IMR-90 (cell line): ENCODE data around the gene SPAG16. TPM values are rescaled to one million over a fixed set of nuclear protein-coding genes. Genes with fewer than 3 reads are reported as not detected.

Source experiments
- ATAC-seq: fragments of 200-7000 bp; cut with Tn5 transposase; 2 replicates; pipeline ENCODE4 v1.9.1; 2020; ENCODE audit warnings: low read depth, mild to moderate bottlenecking, moderate library complexity
- BruUV-seq: library from RNA; stranded (reverse); fragments of 400-500 nt; replicated peaks from 2 replicates; lab custom pipeline; 2021; lab: Mats Ljungman, UMichigan
- CTCF ChIA-PET: fragments of 300-600 bp; formaldehyde crosslinking; extraction: SDS; loops from one replicate; lab custom pipeline; 2021; ENCODE audit warnings: antibody characterized with exemption; lab: Yijun Ruan, JAX
- POLR2A ChIA-PET: fragments of 300-600 bp; sonication (Branson Sonifier 250); formaldehyde crosslinking; loops from one replicate; lab custom pipeline; 2022; ENCODE audit warnings: antibody characterized with exemption; ENCODE audit not compliant: unreplicated experiment; lab: Charles Lee
- DNase-seq: peaks from one replicate; pipeline ENCODE4 v3.0.0; 2013
- H2AFZ ChIP-seq: replicated peaks from 2 replicates; pipeline ENCODE3; 2013; ENCODE audit warnings: low read length, mild to moderate bottlenecking; ENCODE audit not compliant: poor library complexity
- H2AK5ac ChIP-seq: 2 replicates; pipeline ENCODE4 v1.6.1; 2013; ENCODE audit warnings: low read depth, low read length, inconsistent platforms
- H2AK9ac ChIP-seq: replicated peaks from 2 replicates; pipeline ENCODE3; 2013; ENCODE audit warnings: mild to moderate bottlenecking, low read depth, low read length, moderate library complexity; ENCODE audit not compliant: poor library complexity
- H2BK120ac ChIP-seq: 2 replicates; pipeline ENCODE4 v1.6.1; 2013; ENCODE audit warnings: low read depth, low read length, inconsistent platforms
- H2BK15ac ChIP-seq: 3 replicates; pipeline ENCODE4 v1.6.1; 2013; ENCODE audit warnings: low read depth, low read length, inconsistent platforms
- H2BK20ac ChIP-seq: 2 replicates; pipeline ENCODE4 v1.6.1; 2013; ENCODE audit warnings: low read depth, mild to moderate bottlenecking, inconsistent platforms, low read length, moderate library complexity
- H2BK5ac ChIP-seq: 2 replicates; pipeline ENCODE4 v1.6.1; 2013; ENCODE audit warnings: mild to moderate bottlenecking, low read depth, low read length, inconsistent platforms; ENCODE audit not compliant: poor library complexity, severe bottlenecking
- H3K14ac ChIP-seq: replicated peaks from 2 replicates; pipeline ENCODE4 v1.6.1; 2013; ENCODE audit warnings: low read depth, low read length, inconsistent platforms
- H3K18ac ChIP-seq: 2 replicates; pipeline ENCODE4 v1.6.1; 2013; ENCODE audit warnings: low read depth, low read length, control low read depth
- H3K23ac ChIP-seq: 2 replicates; pipeline ENCODE4 v1.6.1; 2013; ENCODE audit warnings: low read depth, low read length, inconsistent platforms
- H3K27ac ChIP-seq: 2 replicates; pipeline ENCODE4 v1.5.1; 2013; ENCODE audit warnings: mild to moderate bottlenecking, control low read depth, low read length; ENCODE audit not compliant: insufficient read depth
- H3K27me3 ChIP-seq: 2 replicates; pipeline ENCODE4 v1.6.1; 2013; ENCODE audit warnings: low read length; ENCODE audit not compliant: control insufficient read depth, insufficient read depth
- H3K36me3 ChIP-seq: 2 replicates; pipeline ENCODE4 v1.6.1; 2013; ENCODE audit warnings: low read length, mixed read lengths; ENCODE audit not compliant: control insufficient read depth, insufficient read depth
- H3K4ac ChIP-seq: 2 replicates; pipeline ENCODE4 v1.6.1; 2013; ENCODE audit warnings: low read depth, low read length, inconsistent platforms
- H3K4me1 ChIP-seq: 2 replicates; pipeline ENCODE4 v1.6.1; 2013; ENCODE audit warnings: low read length, mixed read lengths; ENCODE audit not compliant: control insufficient read depth, insufficient read depth
- H3K4me2 ChIP-seq: 2 replicates; pipeline ENCODE4 v1.6.1; 2013; ENCODE audit warnings: low read depth, mild to moderate bottlenecking, control low read depth, low read length, moderate library complexity
- H3K4me3 ChIP-seq: 2 replicates; pipeline ENCODE4 v1.5.1; 2013; ENCODE audit warnings: low read depth, mild to moderate bottlenecking, control low read depth, low read length, moderate library complexity; ENCODE audit not compliant: insufficient read depth
- H3K56ac ChIP-seq: 2 replicates; pipeline ENCODE4 v1.6.1; 2013; ENCODE audit warnings: low read length, inconsistent platforms; ENCODE audit not compliant: insufficient read depth; ENCODE audit errors: extremely low read depth
- H3K79me1 ChIP-seq, 2 experiments: 2 replicates each; pipeline ENCODE4 v1.6.1; 2013; ENCODE audit warnings: low read length in 2 of 2, inconsistent platforms in 1 of 2, low read depth in 1 of 2
- H3K9ac ChIP-seq: 2 replicates; pipeline ENCODE4 v1.6.1; 2013; ENCODE audit warnings: low read depth, low read length, control low read depth
- H3K9me1 ChIP-seq: 2 replicates; pipeline ENCODE4 v1.6.1; 2013; ENCODE audit warnings: low read length, inconsistent platforms; ENCODE audit not compliant: insufficient read depth
- H3K9me3 ChIP-seq: 2 replicates; pipeline ENCODE4 v1.6.1; 2013; ENCODE audit warnings: low read length; ENCODE audit not compliant: control insufficient read depth, insufficient read depth
- H4K20me1 ChIP-seq: 2 replicates; pipeline ENCODE4 v1.6.1; 2013; ENCODE audit warnings: low read length, inconsistent platforms; ENCODE audit not compliant: insufficient read depth
- H4K5ac ChIP-seq: 2 replicates; pipeline ENCODE4 v1.6.1; 2013; ENCODE audit warnings: mild to moderate bottlenecking, low read depth, low read length, control low read depth
- H4K8ac ChIP-seq, 2 experiments: 2 replicates each; pipeline ENCODE4 v1.6.1; 2013; ENCODE audit warnings: low read depth in 2 of 2, low read length in 2 of 2, control low read depth in 1 of 2, inconsistent platforms in 1 of 2
- H4K91ac ChIP-seq: 2 replicates; pipeline ENCODE4 v1.6.1; 2013; ENCODE audit warnings: low read depth, low read length, inconsistent platforms; ENCODE audit not compliant: insufficient read depth
- BHLHE40 ChIP-seq: fragments of 150-350 bp; IDR thresholded peaks from 2 replicates; pipeline ENCODE4 v1.6.1; 2016; ENCODE audit warnings: mild to moderate bottlenecking, low read depth, low read length
- CEBPB ChIP-seq: IDR thresholded peaks from 2 replicates; pipeline ENCODE4 v1.6.1; 2012; ENCODE audit warnings: low read depth, low read length, improper control_type of control experiment
- CHD1 ChIP-seq: IDR thresholded peaks from 2 replicates; pipeline ENCODE4 v1.6.1; 2012; ENCODE audit warnings: low read depth, low read length, improper control_type of control experiment
- FOS ChIP-seq: fragments of 150-350 bp; IDR thresholded peaks from 2 replicates; pipeline ENCODE4 v1.6.1; 2016; ENCODE audit warnings: low read depth, low read length
- MAFK ChIP-seq: IDR thresholded peaks from 2 replicates; pipeline ENCODE4 v1.6.1; 2012; ENCODE audit warnings: low read depth, low read length, improper control_type of control experiment
- MAZ ChIP-seq: IDR thresholded peaks from 2 replicates; pipeline ENCODE4 v1.6.1; 2012; ENCODE audit warnings: low read depth, mild to moderate bottlenecking, low read length, improper control_type of control experiment, moderate library complexity, borderline replicate concordance
- MXI1 ChIP-seq: IDR thresholded peaks from 2 replicates; pipeline ENCODE4 v1.6.1; 2012; ENCODE audit warnings: low read depth, mild to moderate bottlenecking, low read length, moderate library complexity, borderline replicate concordance
- NFE2L2 ChIP-seq: fragments of 150-350 bp; IDR thresholded peaks from 2 replicates; pipeline ENCODE4 v1.6.1; 2016; ENCODE audit warnings: low read depth, mild to moderate bottlenecking, low read length
- POLR2A ChIP-seq: IDR thresholded peaks from 2 replicates; pipeline ENCODE4 v1.6.1; 2012; ENCODE audit warnings: mild to moderate bottlenecking, low read depth, low read length
- RAD21 ChIP-seq: IDR thresholded peaks from 2 replicates; pipeline ENCODE4 v1.6.1; 2012; ENCODE audit warnings: low read length, improper control_type of control experiment
- RCOR1 ChIP-seq: IDR thresholded peaks from 2 replicates; pipeline ENCODE4 v1.6.1; 2012; ENCODE audit warnings: mild to moderate bottlenecking, low read length, improper control_type of control experiment; ENCODE audit not compliant: insufficient replicate concordance
- RFX5 ChIP-seq: IDR thresholded peaks from 2 replicates; pipeline ENCODE4 v1.8.0; 2012; ENCODE audit warnings: low read depth, mild to moderate bottlenecking, low read length, moderate library complexity
- SMC3 ChIP-seq: fragments of 150-350 bp; IDR thresholded peaks from 2 replicates; pipeline ENCODE4 v1.6.1; 2016; ENCODE audit warnings: low read depth, mild to moderate bottlenecking, antibody characterized with exemption, low read length, moderate library complexity
- WGBS, 2 experiments: methylation state at CpG; one replicate each; pipeline versions ENCODE4 v1.1.5 to v1.1.7; 2013; ENCODE audit warnings: missing lambda C conversion rate in 2 of 2; ENCODE audit not compliant: insufficient read length in 1 of 2; ENCODE audit errors: extremely low coverage in 2 of 2; 5-methylcytosine and 5-hydroxymethylcytosine counted together
- dilution Hi-C: fragments of 300-500 bp; cut with HindIII; formaldehyde crosslinking; loops from one replicate; pipeline ENCODE4 v1.14.3; 2018; ENCODE audit warnings: low sequenced_read_pairs; ENCODE audit not compliant: unreplicated experiment
- in situ Hi-C: fragments of 300-500 bp; cut with MboI; formaldehyde crosslinking; loops from 3 replicates; pipeline ENCODE4 v1.14.3; 2019; ENCODE audit warnings: low sequenced_read_pairs, inconsistent platforms, mixed read lengths
- intact Hi-C: fragments of 100-400 bp; cut with micrococcal nuclease; formaldehyde crosslinking; loops from 2 replicates; pipeline ENCODE4 v1.10.0; 2022
- polyA plus RNA-seq, 3 experiments: library from polyadenylated mRNA; depleted of rRNA; stranded (reverse); fragments of >200 nt; gene quantifications; 2 replicates each; pipeline ENCODE4 v1.2.3, GENCODE V29; 2012; ENCODE audit warnings: low replicate concordance in 1 of 3
- total RNA-seq: library from RNA; depleted of rRNA; stranded (reverse); fragments of >200 nt; gene quantifications from 2 replicates; pipeline ENCODE4 v1.2.3, GENCODE V29; 2012
- TF ChIP-seq, protein P1 (sequence below): fragments of 150-350 bp; IDR thresholded peaks from 2 replicates; pipeline ENCODE4 v1.6.1; 2017; ENCODE audit warnings: mild to moderate bottlenecking, antibody characterized with exemption, low read length, low read depth
- TF ChIP-seq, protein P2 (sequence below): fragments of 150-350 bp; IDR thresholded peaks from 2 replicates; pipeline ENCODE4 v1.6.1; 2016; ENCODE audit warnings: low read depth, mild to moderate bottlenecking, low read length, moderate library complexity, borderline replicate concordance
- TF ChIP-seq, protein P3 (sequence below): conservative IDR thresholded peaks from 2 replicates; pipeline ENCODE4 v1.5.1; 2012; ENCODE audit warnings: mild to moderate bottlenecking, low read depth, low read length, improper control_type of control experiment

Gene SPAG16
- total and polyA plus RNA-seq, 2 of the 4 experiments (the other 2 are of a cell fraction): 7.3 to 13.5 TPM

DNA sequence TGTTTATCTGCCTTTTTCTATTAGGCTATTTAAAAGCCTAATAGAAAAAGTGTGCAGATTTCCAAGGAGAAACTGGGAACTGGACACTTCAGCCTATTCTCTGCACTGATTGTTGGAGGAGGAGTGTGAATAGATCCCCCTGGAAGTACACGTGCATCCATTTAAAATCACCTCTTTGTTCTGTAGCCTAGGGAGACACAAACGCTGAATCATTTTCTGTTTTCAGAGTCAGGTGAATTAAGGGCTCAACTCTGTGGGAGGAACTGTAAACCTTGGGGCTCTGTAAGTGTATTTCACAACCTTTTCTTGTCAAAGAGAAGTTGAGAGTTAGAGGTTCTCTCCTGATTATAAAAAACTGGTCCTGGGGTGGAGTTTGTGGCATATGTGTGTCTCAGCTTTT lies 159.7 kb downstream of the SPAG16 start:
- DNase-seq (no peak), ATAC-seq (no peak)
- no peaks in the 10 kb centered on the region for H4K20me1 ChIP-seq
- ChIA-PET POLR2A (no interaction called here), CTCF (no interaction called here)
- no peak overlapping the region for H4K91ac ChIP-seq
- no peak overlapping the region for H2BK120ac ChIP-seq
- no peak for TF ChIP-seq POLR2A
- no peak for TF ChIP-seq MAFK
- TF ChIP-seq, protein P1, sequence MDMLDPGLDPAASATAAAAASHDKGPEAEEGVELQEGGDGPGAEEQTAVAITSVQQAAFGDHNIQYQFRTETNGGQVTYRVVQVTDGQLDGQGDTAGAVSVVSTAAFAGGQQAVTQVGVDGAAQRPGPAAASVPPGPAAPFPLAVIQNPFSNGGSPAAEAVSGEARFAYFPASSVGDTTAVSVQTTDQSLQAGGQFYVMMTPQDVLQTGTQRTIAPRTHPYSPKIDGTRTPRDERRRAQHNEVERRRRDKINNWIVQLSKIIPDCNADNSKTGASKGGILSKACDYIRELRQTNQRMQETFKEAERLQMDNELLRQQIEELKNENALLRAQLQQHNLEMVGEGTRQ: no peak
- TF ChIP-seq, protein P2, sequence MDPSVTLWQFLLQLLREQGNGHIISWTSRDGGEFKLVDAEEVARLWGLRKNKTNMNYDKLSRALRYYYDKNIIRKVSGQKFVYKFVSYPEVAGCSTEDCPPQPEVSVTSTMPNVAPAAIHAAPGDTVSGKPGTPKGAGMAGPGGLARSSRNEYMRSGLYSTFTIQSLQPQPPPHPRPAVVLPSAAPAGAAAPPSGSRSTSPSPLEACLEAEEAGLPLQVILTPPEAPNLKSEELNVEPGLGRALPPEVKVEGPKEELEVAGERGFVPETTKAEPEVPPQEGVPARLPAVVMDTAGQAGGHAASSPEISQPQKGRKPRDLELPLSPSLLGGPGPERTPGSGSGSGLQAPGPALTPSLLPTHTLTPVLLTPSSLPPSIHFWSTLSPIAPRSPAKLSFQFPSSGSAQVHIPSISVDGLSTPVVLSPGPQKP: no peak
- TF ChIP-seq MAZ: no peak
- TF ChIP-seq SMC3: no peak
- no peak for TF ChIP-seq RFX5
- no peak for TF ChIP-seq RCOR1
- TF ChIP-seq NFE2L2: no peak
- TF ChIP-seq, protein P3, sequence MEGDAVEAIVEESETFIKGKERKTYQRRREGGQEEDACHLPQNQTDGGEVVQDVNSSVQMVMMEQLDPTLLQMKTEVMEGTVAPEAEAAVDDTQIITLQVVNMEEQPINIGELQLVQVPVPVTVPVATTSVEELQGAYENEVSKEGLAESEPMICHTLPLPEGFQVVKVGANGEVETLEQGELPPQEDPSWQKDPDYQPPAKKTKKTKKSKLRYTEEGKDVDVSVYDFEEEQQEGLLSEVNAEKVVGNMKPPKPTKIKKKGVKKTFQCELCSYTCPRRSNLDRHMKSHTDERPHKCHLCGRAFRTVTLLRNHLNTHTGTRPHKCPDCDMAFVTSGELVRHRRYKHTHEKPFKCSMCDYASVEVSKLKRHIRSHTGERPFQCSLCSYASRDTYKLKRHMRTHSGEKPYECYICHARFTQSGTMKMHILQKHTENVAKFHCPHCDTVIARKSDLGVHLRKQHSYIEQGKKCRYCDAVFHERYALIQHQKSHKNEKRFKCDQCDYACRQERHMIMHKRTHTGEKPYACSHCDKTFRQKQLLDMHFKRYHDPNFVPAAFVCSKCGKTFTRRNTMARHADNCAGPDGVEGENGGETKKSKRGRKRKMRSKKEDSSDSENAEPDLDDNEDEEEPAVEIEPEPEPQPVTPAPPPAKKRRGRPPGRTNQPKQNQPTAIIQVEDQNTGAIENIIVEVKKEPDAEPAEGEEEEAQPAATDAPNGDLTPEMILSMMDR: no peak
- TF ChIP-seq RAD21: no peak
- no peak for TF ChIP-seq BHLHE40
- TF ChIP-seq MXI1: no peak
- TF ChIP-seq FOS: no peak
- TF ChIP-seq CHD1: no peak
- TF ChIP-seq CEBPB: no peak
- in situ Hi-C loops (no loop called here), intact Hi-C loops (no loop called here), dilution Hi-C loops (no loop called here)
- no peak overlapping the region for H3K4me3 ChIP-seq
- H2BK15ac ChIP-seq: no peak overlapping the region
- no peaks in the 10 kb centered on the region for H3K36me3 ChIP-seq
- H3K9me1 ChIP-seq: no peaks in the 10 kb centered on the region
- H2BK5ac ChIP-seq: no peak overlapping the region
- no peaks in the 10 kb centered on the region for H3K4me1 ChIP-seq
- no peak overlapping the region for H3K14ac ChIP-seq
- no peak overlapping the region for H2AFZ ChIP-seq
- no peak overlapping the region for H3K9ac ChIP-seq
- no peak overlapping the region for H3K56ac ChIP-seq
- no peaks in the 10 kb centered on the region for H3K79me1 ChIP-seq
- H4K5ac ChIP-seq: no peak overlapping the region
- H3K9me3 ChIP-seq: peaks cover 4% of the 10 kb centered on the region
- no peak overlapping the region for H3K4me2 ChIP-seq
- no peak overlapping the region for H3K27ac ChIP-seq
- no CpG with 5 or more reads among the region's 2 CpGs for WGBS, 2 experiments
- H3K18ac ChIP-seq: no peak overlapping the region
- no TSS peak for BruUV-seq
- no peak overlapping the region for H2AK9ac ChIP-seq
- no peak overlapping the region for H4K8ac ChIP-seq
- H3K4ac ChIP-seq: no peak overlapping the region
- no peak overlapping the region for H2AK5ac ChIP-seq
- H2BK20ac ChIP-seq: no peak overlapping the region
- no peak overlapping the region for H3K23ac ChIP-seq
- H3K27me3 ChIP-seq: no peaks in the 10 kb centered on the region
